ENCODE data around the gene MARCHF3.
A peak's percentile ranks its signal among the peaks of the same experiment; 100 is the strongest.

Gene MARCHF3

DNA sequence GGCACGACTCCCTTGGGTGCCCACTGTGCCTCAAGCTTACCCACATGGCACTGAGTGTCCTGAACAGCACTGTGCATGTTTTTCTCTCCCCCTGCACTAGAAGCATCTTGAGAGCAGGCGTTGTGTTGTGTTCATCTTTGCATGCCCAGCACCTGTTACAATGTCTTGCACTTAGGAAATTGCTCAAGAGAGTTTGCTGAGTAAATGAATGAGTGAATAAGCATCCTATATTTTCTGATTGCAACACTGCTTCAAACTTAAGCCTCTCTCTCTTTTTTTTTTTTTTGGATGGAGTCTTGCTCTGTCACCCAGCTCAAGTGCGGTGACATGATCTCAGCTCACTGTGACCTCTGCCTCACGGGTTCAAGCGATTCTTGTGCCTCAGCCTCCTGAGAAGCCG, 158.9 kb downstream of the MARCHF3 start:
- Histone ChIP-seq H2AFZ (ENCODE audit: low read length) (no peak overlapping the region), H4K20me1 (ENCODE audit: insufficient read depth, low read length) (no peaks in the 10 kb centered on the region), H3K27me3 (ENCODE audit: insufficient read depth, low read length) (no peaks in the 10 kb centered on the region), H3K4me3 (ENCODE audit: low read depth, low read length, poor library complexity, severe bottlenecking) (no peak overlapping the region), H3K9me2 (ENCODE audit: low read depth, low read length) (no peaks in the 10 kb centered on the region), H3K79me2 (ENCODE audit: insufficient read depth, low read length) (no peaks in the 10 kb centered on the region), H3K9ac (ENCODE audit: low read length) (no peak overlapping the region), H3F3A (ENCODE audit: insufficient read depth, low read length) (no peaks in the 10 kb centered on the region), H3K36me3 (ENCODE audit: insufficient read depth, low read length) (no peaks in the 10 kb centered on the region), H3K4me1 (ENCODE audit: insufficient read depth, low read length, severe bottlenecking) (no peaks in the 10 kb centered on the region), H3K9me3 (ENCODE audit: low read length) (no peaks in the 10 kb centered on the region), H3K4me2 (ENCODE audit: low read length) (no peak overlapping the region), H3K27ac (ENCODE audit: low read depth, low read length, poor library complexity, severe bottlenecking) (no peak overlapping the region)
- no peak for TF ChIP-seq EZH2 (IDR thresholded peaks at IDR 0.05; ENCODE audit: borderline replicate concordance, low read length)
- TF ChIP-seq CTCF (IDR thresholded peaks at IDR 0.05; ENCODE audit: low read length) = no peak

- no peaks in the 10 kb centered on the region for H3K9me2 ChIP-seq (ENCODE audit: low read depth, low read length)
- H4K20me1 ChIP-seq (ENCODE audit: insufficient read depth, low read length) = no peaks in the 10 kb centered on the region
- H3K4me1 ChIP-seq (ENCODE audit: insufficient read depth, low read length, severe bottlenecking) = no peaks in the 10 kb centered on the region
- no peaks in the 10 kb centered on the region for H3K9me3 ChIP-seq (ENCODE audit: low read length)
- H3K27ac ChIP-seq (ENCODE audit: low read depth, low read length, poor library complexity, severe bottlenecking) = no peak overlapping the region
- no peaks in the 10 kb centered on the region for H3F3A ChIP-seq (ENCODE audit: insufficient read depth, low read length)
- TF ChIP-seq CTCF (IDR thresholded peaks at IDR 0.05; ENCODE audit: low read length) = no peak
- TF ChIP-seq EZH2 (IDR thresholded peaks at IDR 0.05; ENCODE audit: borderline replicate concordance, low read length) = no peak
- no peaks in the 10 kb centered on the region for H3K27me3 ChIP-seq (ENCODE audit: insufficient read depth, low read length)
- no peak overlapping the region for H2AFZ ChIP-seq (ENCODE audit: low read length)
- no peaks in the 10 kb centered on the region for H3K79me2 ChIP-seq (ENCODE audit: insufficient read depth, low read length)
- no peak overlapping the region for H3K4me3 ChIP-seq (ENCODE audit: low read depth, low read length, poor library complexity, severe bottlenecking)
- H3K9ac ChIP-seq (ENCODE audit: low read length) = no peak overlapping the region
- peak overlapping the region; percentile 19; the same call in 1 of the 2 replicates for H3K4me2 ChIP-seq (ENCODE audit: low read length)
- H3K36me3 ChIP-seq (ENCODE audit: insufficient read depth, low read length) = no peaks in the 10 kb centered on the region
Measured at GRCh38 chr5:126869005-126869451, 161.3 kb downstream of the MARCHF3 start.

DNA sequence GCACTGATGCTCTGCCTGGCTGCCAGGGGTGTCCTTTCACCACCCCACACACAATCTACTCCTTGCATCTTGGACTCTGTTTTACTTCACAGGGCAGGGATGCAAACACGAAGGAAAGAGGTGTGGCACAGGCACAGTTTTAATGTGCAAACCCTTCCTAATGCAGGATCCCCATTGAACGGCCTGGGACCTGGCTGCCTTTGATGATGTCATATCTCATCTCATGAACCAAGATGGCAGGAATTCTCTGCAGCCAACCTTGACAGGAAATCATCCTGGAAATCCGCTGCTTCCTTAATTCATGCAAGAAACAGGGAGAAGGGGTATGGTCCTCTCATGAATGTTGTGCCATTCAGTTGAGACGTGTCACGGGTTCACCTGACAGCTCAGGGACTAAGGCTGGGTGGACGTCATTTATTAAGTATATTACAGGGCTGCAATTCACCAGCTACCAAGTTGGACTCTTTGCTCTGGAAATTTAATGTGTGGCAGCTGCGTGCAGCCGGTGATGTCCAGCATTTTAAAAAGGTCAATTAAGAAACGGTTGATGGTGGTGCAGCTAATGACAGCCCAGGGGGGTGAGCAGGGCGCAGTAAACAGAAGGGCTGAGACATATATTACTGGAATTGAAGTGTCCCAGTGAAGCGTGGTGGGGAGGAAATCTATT, 161.9 kb downstream of the MARCHF3 start:
- Histone ChIP-seq H3K36me3 (ENCODE audit: insufficient read depth, low read length) (no peaks in the 10 kb centered on the region), H4K20me1 (ENCODE audit: insufficient read depth, low read length) (no peaks in the 10 kb centered on the region), H3K9me2 (ENCODE audit: low read depth, low read length) (no peaks in the 10 kb centered on the region), H3K9ac (ENCODE audit: low read length) (no peak overlapping the region), H3K27ac (ENCODE audit: low read depth, low read length, poor library complexity, severe bottlenecking) (no peak overlapping the region), H3K9me3 (ENCODE audit: low read length) (no peaks in the 10 kb centered on the region), H3K4me1 (ENCODE audit: insufficient read depth, low read length, severe bottlenecking) (no peaks in the 10 kb centered on the region), H3K27me3 (ENCODE audit: insufficient read depth, low read length) (no peaks in the 10 kb centered on the region), H3F3A (ENCODE audit: insufficient read depth, low read length) (no peaks in the 10 kb centered on the region), H3K4me3 (ENCODE audit: low read depth, low read length, poor library complexity, severe bottlenecking) (no peak overlapping the region), H3K4me2 (ENCODE audit: low read length) (no peak overlapping the region; the same call in 1 of the 2 replicates), H2AFZ (ENCODE audit: low read length) (no peak overlapping the region), H3K79me2 (ENCODE audit: insufficient read depth, low read length) (no peaks in the 10 kb centered on the region)
- TF ChIP-seq EZH2 (IDR thresholded peaks at IDR 0.05; ENCODE audit: borderline replicate concordance, low read length) (no peak), CTCF (IDR thresholded peaks at IDR 0.05; ENCODE audit: low read length) (no peak)

All from OCI-LY1 (cell line).